NCI-H524 (cell line): Measurements from ENCODE around the gene COMMD1.
A peak's percentile ranks its signal among the peaks of the same experiment; 100 is the strongest.
"Not testable (repeated sequence)": the region's sequence is repeated elsewhere in the genome, so short reads cannot be mapped to it uniquely, and the experiment has no call there.

ENCODE experiments used
- DNase-seq, 2 experiments: peaks; one replicate each; lab custom pipeline; 2025; lab: John Stamatoyannopoulos, UW

Gene COMMD1

GRCh38 chr2:62142054-62142453, 236.6 kb downstream of the COMMD1 start:
- no peak for DNase-seq

GRCh38 chr2:62143696-62144095, 238.2 kb downstream of the COMMD1 start:
- no peak for DNase-seq

GRCh38 chr2:62144689-62145477, 239.4 kb downstream of the COMMD1 start:
- no peak for DNase-seq

GRCh38 chr2:62145478-62146100, 240.1 kb downstream of the COMMD1 start:
- DNase-seq: no peak

- DNase-seq: not testable (repeated sequence)
Observed at GRCh38 chr2:62146790-62147189, 241.3 kb downstream of the COMMD1 start.

- DNase-seq: no peak
Observed at GRCh38 chr2:62147610-62148301, 242.3 kb downstream of the COMMD1 start.

- no peak for DNase-seq
Observed at GRCh38 chr2:62149708-62150107, 244.2 kb downstream of the COMMD1 start.

- no peak for DNase-seq
Observed at GRCh38 chr2:62150597-62151305, 245.3 kb downstream of the COMMD1 start.

GRCh38 chr2:62151306-62151638, 245.8 kb downstream of the COMMD1 start:
- no peak for DNase-seq

- no peak for DNase-seq
Observed at GRCh38 chr2:62152000-62152399, 246.5 kb downstream of the COMMD1 start.

- no peak for DNase-seq
Observed at GRCh38 chr2:62156861-62157496, 251.5 kb downstream of the COMMD1 start.

GRCh38 chr2:62158444-62159121, 253.1 kb downstream of the COMMD1 start:
- DNase-seq: no peak

- DNase-seq: not testable (repeated sequence)
Observed at GRCh38 chr2:62160691-62161090, 255.2 kb downstream of the COMMD1 start.

- DNase-seq: peak; percentile 24 to 69
Observed at GRCh38 chr2:62163106-62163831, 257.8 kb downstream of the COMMD1 start.

- DNase-seq: no peak
Observed at GRCh38 chr2:62163834-62164233, 258.4 kb downstream of the COMMD1 start.

- peak in 1 of 2 experiments; percentile 19 for DNase-seq
Observed at GRCh38 chr2:62175728-62176127, 270.3 kb downstream of the COMMD1 start.

GRCh38 chr2:62176801-62177200, 271.3 kb downstream of the COMMD1 start:
- no peak for DNase-seq

GRCh38 chr2:62177392-62178049, 272.0 kb downstream of the COMMD1 start:
- no peak for DNase-seq

GRCh38 chr2:62178741-62179271, 273.3 kb downstream of the COMMD1 start:
- no peak for DNase-seq

- no peak for DNase-seq
Observed at GRCh38 chr2:62180975-62181374, 275.5 kb downstream of the COMMD1 start.
